ENCODE data around the gene CMIP. TPM values are rescaled to one million over a fixed set of nuclear protein-coding genes. Genes with fewer than 3 reads are reported as not detected.

CMIP gene
- polyA plus RNA-seq, 1 of the 3 experiments (the other 2 are of a cell fraction) = 5.4 TPM

- Histone ChIP-seq H3K4me2 (no peak overlapping the region), H2AFZ (ENCODE audit: low read depth) (no peak overlapping the region), H3K4me1 (ENCODE audit: control insufficient read depth in 1 of 2, insufficient read depth in 2 of 2, low read depth in 1 of 2, low read length in 1 of 2) (peaks cover 5 to 14% of the 10 kb centered on the region in 2 experiments; a peak in 1 of 4 replicates), H3K9ac (no peak overlapping the region), H4K20me1 (ENCODE audit: insufficient read depth) (peaks cover 7% of the 10 kb centered on the region; the same call in 1 of the 2 replicates), H3K4me3 (ENCODE audit: low read depth in 2 of 2, low read length in 1 of 2) (no peak overlapping the region), H3K27ac (ENCODE audit: low read depth in 2 of 2, low read length in 1 of 2) (no peak overlapping the region), H3K36me3 (replicated peaks in 1 of 2; ENCODE audit: control insufficient read depth in 1 of 2, insufficient read depth in 2 of 2, low read length in 1 of 2) (no peaks in the 10 kb centered on the region), H3K27me3 (ENCODE audit: insufficient read depth) (no peaks in the 10 kb centered on the region), H3K9me2 (no peaks in the 10 kb centered on the region), H3K79me2 (ENCODE audit: insufficient read depth) (no peaks in the 10 kb centered on the region), H3K9me3 (no peaks in the 10 kb centered on the region), H3F3A (replicated peaks; ENCODE audit: insufficient read depth) (no peaks in the 10 kb centered on the region)
- no peak for DNase-seq
- 96% methylated on average over 15 of the region's 18 CpGs for WGBS (ENCODE audit: low lambda C conversion rate)
- POLR2A ChIA-PET = no interaction called here
- TF ChIP-seq IRF3 (IDR thresholded peaks at IDR 0.05; ENCODE audit: low read depth, low read length) = no peak
- TF ChIP-seq NFIC (IDR thresholded peaks at IDR 0.05; ENCODE audit: borderline replicate concordance) = no peak
- no peak for TF ChIP-seq GATA2 (CRISPR knock-in tag; IDR thresholded peaks at IDR 0.05)
- no peak for TF ChIP-seq TCF12 (IDR thresholded peaks at IDR 0.05)
- no peak for TF ChIP-seq EP300 (IDR thresholded peaks at IDR 0.05; ENCODE audit: borderline replicate concordance in 1 of 2, low read depth in 1 of 2, low read length in 1 of 2)
- no peak for TF ChIP-seq SMC3 (IDR thresholded peaks at IDR 0.05; ENCODE audit: low read depth, low read length)
- no peak for TF ChIP-seq SIN3A (IDR thresholded peaks at IDR 0.05; ENCODE audit: borderline replicate concordance, low read depth, low read length)
- no peak for TF ChIP-seq RXRA (IDR thresholded peaks at IDR 0.05; ENCODE audit: borderline replicate concordance, low read depth)
- no peak for TF ChIP-seq TEAD4 (IDR thresholded peaks at IDR 0.05; ENCODE audit: borderline replicate concordance, insufficient read depth)
- TF ChIP-seq RCOR1 (IDR thresholded peaks at IDR 0.05; ENCODE audit: low read length) = no peak
- no peak for TF ChIP-seq GABPA (IDR thresholded peaks at IDR 0.05; ENCODE audit: low read depth)
- CTCF ChIA-PET = interaction anchor here (0.8 to 2.6 kb wide), 3 partner anchors 100 to 226 kb away, joined by 4 to 10 read pairs (median 6); no protein-coding TSS in a partner anchor
Measured at GRCh38 chr16:81629896-81630634, 185.5 kb downstream of the CMIP start.

GRCh38 chr16:81630635-81631031 lies 186.0 kb downstream of the CMIP start:
- TF ChIP-seq SIN3A (IDR thresholded peaks at IDR 0.05; ENCODE audit: borderline replicate concordance, low read depth, low read length) = no peak
- TF ChIP-seq RCOR1 (IDR thresholded peaks at IDR 0.05; ENCODE audit: low read length) = no peak
- no peak for TF ChIP-seq MXI1 (IDR thresholded peaks at IDR 0.05; ENCODE audit: low read depth, low read length)
- Histone ChIP-seq H4K20me1 (ENCODE audit: insufficient read depth) (peaks cover 7% of the 10 kb centered on the region; the same call in 1 of the 2 replicates), H3K9ac (no peak overlapping the region), H3K9me3 (no peaks in the 10 kb centered on the region), H3F3A (replicated peaks; ENCODE audit: insufficient read depth) (no peaks in the 10 kb centered on the region), H3K4me3 (ENCODE audit: low read depth in 2 of 2, low read length in 1 of 2) (no peak overlapping the region), H3K36me3 (replicated peaks in 1 of 2; ENCODE audit: control insufficient read depth in 1 of 2, insufficient read depth in 2 of 2, low read length in 1 of 2) (no peaks in the 10 kb centered on the region), H3K4me2 (no peak overlapping the region), H3K27ac (ENCODE audit: low read depth in 2 of 2, low read length in 1 of 2) (no peak overlapping the region), H2AFZ (ENCODE audit: low read depth) (no peak overlapping the region), H3K27me3 (ENCODE audit: insufficient read depth) (no peaks in the 10 kb centered on the region), H3K9me2 (no peaks in the 10 kb centered on the region), H3K79me2 (ENCODE audit: insufficient read depth) (no peaks in the 10 kb centered on the region), H3K4me1 (ENCODE audit: control insufficient read depth in 1 of 2, insufficient read depth in 2 of 2, low read depth in 1 of 2, low read length in 1 of 2) (peaks cover 5 to 12% of the 10 kb centered on the region in 2 experiments; a peak in 1 of 4 replicates)
- WGBS (ENCODE audit: low lambda C conversion rate) = 94% methylated on average over 5 of the region's 5 CpGs
- ChIA-PET CTCF (interaction anchor here (0.8 to 2.6 kb wide), 5 partner anchors 12 to 227 kb away, joined by 3 to 10 read pairs (median 4); no protein-coding TSS in a partner anchor), POLR2A (no interaction called here)
- DNase-seq = no peak

Data from SK-N-SH (cell line).